ENCODE results near the gene GLIS2. TPM values are rescaled to one million over a fixed set of nuclear protein-coding genes. Genes with fewer than 3 reads are reported as not detected.

Gene GLIS2
- total and polyA plus RNA-seq, 2 donors (not counting 1 experiment from before 2014, with no cell fraction given), result 4.0 to 6.0 TPM

DNA sequence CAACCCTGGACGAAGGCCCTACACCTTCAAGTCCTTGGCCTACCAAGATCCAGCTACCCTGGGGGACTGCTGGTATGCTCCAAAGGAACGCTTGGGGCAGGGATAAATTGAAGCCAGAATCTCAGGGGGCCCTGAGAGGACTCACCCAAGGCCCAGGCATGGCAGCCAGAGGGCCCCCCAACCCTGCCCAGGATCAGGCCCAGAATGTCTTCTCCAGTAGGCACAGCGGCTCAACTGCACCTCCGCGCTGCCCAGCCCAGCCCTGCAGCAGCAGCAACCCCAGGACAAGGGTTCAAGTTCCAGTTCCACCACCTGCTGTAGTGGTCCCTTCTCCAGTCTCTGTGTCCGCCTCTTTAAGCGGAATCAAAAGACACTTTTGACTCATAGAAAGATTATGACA, 45.3 kb upstream of the GLIS2 start:
- no peak overlapping the region for H3K9ac ChIP-seq (ENCODE audit: insufficient read depth, low read length)
- no peaks in the 10 kb centered on the region for H3K27me3 ChIP-seq (ENCODE audit: control insufficient read depth, insufficient read depth, low read length)
- no peak overlapping the region for H2AFZ ChIP-seq (ENCODE audit: low read length)
- peaks cover 20% of the 10 kb centered on the region for H3K79me2 ChIP-seq (ENCODE audit: control insufficient read depth, insufficient read depth, low read length)
- peaks cover 7% of the 10 kb centered on the region for H3K4me1 ChIP-seq (ENCODE audit: control insufficient read depth, extremely low read depth, insufficient read depth, low read length)
- no peak for TF ChIP-seq EZH2 (IDR thresholded peaks at IDR 0.05; ENCODE audit: low read length, missing control alignments)
- TF ChIP-seq, protein P1, sequence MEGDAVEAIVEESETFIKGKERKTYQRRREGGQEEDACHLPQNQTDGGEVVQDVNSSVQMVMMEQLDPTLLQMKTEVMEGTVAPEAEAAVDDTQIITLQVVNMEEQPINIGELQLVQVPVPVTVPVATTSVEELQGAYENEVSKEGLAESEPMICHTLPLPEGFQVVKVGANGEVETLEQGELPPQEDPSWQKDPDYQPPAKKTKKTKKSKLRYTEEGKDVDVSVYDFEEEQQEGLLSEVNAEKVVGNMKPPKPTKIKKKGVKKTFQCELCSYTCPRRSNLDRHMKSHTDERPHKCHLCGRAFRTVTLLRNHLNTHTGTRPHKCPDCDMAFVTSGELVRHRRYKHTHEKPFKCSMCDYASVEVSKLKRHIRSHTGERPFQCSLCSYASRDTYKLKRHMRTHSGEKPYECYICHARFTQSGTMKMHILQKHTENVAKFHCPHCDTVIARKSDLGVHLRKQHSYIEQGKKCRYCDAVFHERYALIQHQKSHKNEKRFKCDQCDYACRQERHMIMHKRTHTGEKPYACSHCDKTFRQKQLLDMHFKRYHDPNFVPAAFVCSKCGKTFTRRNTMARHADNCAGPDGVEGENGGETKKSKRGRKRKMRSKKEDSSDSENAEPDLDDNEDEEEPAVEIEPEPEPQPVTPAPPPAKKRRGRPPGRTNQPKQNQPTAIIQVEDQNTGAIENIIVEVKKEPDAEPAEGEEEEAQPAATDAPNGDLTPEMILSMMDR (conservative IDR thresholded peaks at IDR 0.05 in 1 of 2, IDR thresholded peaks at IDR 0.05 in 1 of 2; ENCODE audit: low read depth in 1 of 2, low read length in 2 of 2), result no peak
- H4K20me1 ChIP-seq (ENCODE audit: control insufficient read depth, extremely low read depth, insufficient read depth, low read length), result no peaks in the 10 kb centered on the region
- peaks cover 3% of the 10 kb centered on the region for H3K36me3 ChIP-seq (ENCODE audit: control insufficient read depth, insufficient read depth, low read length)
- H3K27ac ChIP-seq (ENCODE audit: insufficient read depth, low read length), result no peak overlapping the region
- peak overlapping the region in 3 of 4 experiments; percentile 84 to 88 (median 86) for H3K4me3 ChIP-seq (replicated peaks in 1 of 4; ENCODE audit: control extremely low read depth in 1 of 4, insufficient read depth in 1 of 4, low read depth in 3 of 4, low read length in 4 of 4)
- H3K4me2 ChIP-seq (ENCODE audit: extremely low read depth, insufficient read depth, low read length), result peak overlapping the region; percentile 99
- no peaks in the 10 kb centered on the region for H3K9me3 ChIP-seq (ENCODE audit: control insufficient read depth, insufficient read depth, low read depth, low read length)
- no peak for DNase-seq (ENCODE audit: low read depth in 2 of 2)

DNA sequence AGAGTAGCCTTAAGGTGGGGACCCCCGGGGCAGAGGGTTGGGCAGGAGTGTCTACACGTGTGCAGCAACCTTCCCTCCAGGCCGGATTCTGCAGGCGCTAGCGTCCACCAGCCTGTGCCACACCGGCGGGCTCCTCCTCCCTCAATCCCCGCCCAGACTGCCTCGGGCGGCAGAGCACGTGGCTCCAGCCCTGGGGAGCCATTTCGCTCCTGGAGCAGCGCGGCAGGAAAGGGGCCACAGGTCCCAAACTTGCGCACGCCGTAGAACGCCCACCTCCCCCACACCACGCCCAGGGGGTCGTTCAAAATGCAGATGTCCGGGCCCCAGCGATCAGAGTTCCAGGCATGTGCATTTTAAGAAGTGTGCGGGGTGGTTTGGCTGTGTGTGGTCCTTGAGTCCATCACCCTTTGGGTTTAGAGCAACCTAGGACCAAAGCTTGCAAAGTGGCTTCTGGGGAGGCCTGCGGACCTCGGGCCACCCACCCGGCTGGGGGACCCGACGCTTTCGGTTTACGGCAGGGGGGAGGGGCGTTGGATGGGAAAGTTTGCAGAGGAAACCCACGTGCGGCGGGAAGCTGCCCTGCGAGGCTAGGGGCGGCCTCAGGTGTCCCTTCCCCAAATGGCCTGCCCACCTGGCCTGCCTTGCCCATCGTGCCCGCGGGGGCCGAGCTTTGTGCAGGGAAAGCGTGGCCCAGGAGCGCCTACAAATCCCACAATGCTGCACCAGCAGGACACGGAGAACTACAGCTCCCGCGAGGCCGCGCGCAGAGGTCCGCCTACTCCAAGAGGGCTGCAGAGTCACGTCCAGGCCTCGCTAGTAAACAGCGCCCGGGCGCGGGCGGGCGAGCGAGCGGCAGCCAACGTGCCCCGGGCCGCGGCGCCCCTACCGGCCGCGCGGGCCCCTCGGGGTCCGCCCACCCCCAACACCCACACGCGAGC, 44.4 kb upstream of the GLIS2 start:
- Histone ChIP-seq H3K4me2 (ENCODE audit: extremely low read depth, insufficient read depth, low read length) (peak overlapping the region; percentile 99), H3K9me3 (ENCODE audit: control insufficient read depth, insufficient read depth, low read depth, low read length) (no peaks in the 10 kb centered on the region), H3K79me2 (ENCODE audit: control insufficient read depth, insufficient read depth, low read length) (peaks cover 20% of the 10 kb centered on the region), H3K9ac (ENCODE audit: insufficient read depth, low read length) (peak overlapping the region; percentile 66), H3K27me3 (ENCODE audit: control insufficient read depth, insufficient read depth, low read length) (no peaks in the 10 kb centered on the region), H2AFZ (ENCODE audit: low read length) (peak overlapping the region; percentile 85), H3K36me3 (ENCODE audit: control insufficient read depth, insufficient read depth, low read length) (peaks cover 3% of the 10 kb centered on the region), H3K4me3 (replicated peaks in 1 of 4; ENCODE audit: control extremely low read depth in 1 of 4, insufficient read depth in 1 of 4, low read depth in 3 of 4, low read length in 4 of 4) (peak overlapping the region; percentile 86 to 88 (median 87)), H3K4me1 (ENCODE audit: control insufficient read depth, extremely low read depth, insufficient read depth, low read length) (peaks cover 7% of the 10 kb centered on the region), H3K27ac (ENCODE audit: insufficient read depth, low read length) (peak overlapping the region; percentile 74), H4K20me1 (ENCODE audit: control insufficient read depth, extremely low read depth, insufficient read depth, low read length) (no peaks in the 10 kb centered on the region)
- peak; percentile 92 to 94 for DNase-seq (ENCODE audit: low read depth in 2 of 2)
- no peak for TF ChIP-seq EZH2 (IDR thresholded peaks at IDR 0.05; ENCODE audit: low read length, missing control alignments)

DNA sequence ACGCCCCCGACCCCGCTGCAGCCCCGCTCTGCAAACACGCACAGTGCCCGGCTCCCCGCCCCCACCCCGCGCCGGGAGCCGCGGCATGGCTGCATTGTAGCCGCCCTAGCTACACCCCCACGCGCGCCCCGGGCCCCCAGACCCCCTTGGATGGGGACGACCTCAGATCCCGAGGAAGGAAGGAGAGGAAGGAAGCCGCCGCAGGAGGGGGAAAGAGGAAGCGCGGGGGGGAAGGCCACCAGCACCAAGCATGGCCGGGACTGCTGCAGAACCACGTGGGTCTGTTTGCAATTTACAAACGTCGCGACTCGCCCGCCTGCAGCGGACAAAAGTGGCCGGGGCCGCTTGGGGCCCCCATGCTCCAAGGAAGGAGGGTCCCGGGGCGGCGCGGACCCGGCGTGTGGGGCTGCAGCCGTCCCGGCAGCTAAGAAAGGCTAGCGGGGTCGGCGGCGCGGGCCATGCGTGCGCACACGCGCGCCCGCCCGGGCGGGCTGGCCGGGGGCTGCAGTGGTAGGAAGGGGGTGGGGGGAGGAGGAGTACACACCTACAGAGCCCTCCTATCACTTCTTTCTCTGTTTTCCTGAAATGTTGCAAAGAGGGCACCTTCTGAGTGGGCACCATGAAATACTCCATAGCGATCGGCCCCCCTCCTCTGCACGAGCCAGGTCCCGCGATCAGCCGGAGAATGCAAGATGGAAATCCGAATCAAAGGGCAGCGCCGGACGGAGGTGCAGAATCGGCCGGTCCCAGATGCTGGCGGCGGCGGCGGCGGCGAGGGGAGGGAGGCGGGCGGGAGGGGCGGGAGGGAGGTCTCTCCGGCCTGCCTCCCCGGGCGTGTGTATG, 43.5 kb upstream of the GLIS2 start:
- peak overlapping the region; percentile 81 to 88 (median 87) for H3K4me3 ChIP-seq (replicated peaks in 1 of 4; ENCODE audit: control extremely low read depth in 1 of 4, insufficient read depth in 1 of 4, low read depth in 3 of 4, low read length in 4 of 4)
- H3K36me3 ChIP-seq (ENCODE audit: control insufficient read depth, insufficient read depth, low read length), result peaks cover 1% of the 10 kb centered on the region
- H3K27me3 ChIP-seq (ENCODE audit: control insufficient read depth, insufficient read depth, low read length), result no peaks in the 10 kb centered on the region
- peak overlapping the region; percentile 80 for H3K4me2 ChIP-seq (ENCODE audit: extremely low read depth, insufficient read depth, low read length)
- H4K20me1 ChIP-seq (ENCODE audit: control insufficient read depth, extremely low read depth, insufficient read depth, low read length), result no peaks in the 10 kb centered on the region
- no peak for TF ChIP-seq EZH2 (IDR thresholded peaks at IDR 0.05; ENCODE audit: low read length, missing control alignments)
- TF ChIP-seq, protein P1 (conservative IDR thresholded peaks at IDR 0.05 in 1 of 2, IDR thresholded peaks at IDR 0.05 in 1 of 2; ENCODE audit: low read depth in 1 of 2, low read length in 2 of 2), result no peak
- peak overlapping the region; percentile 20 for H3K27ac ChIP-seq (ENCODE audit: insufficient read depth, low read length)
- H3K9me3 ChIP-seq (ENCODE audit: control insufficient read depth, insufficient read depth, low read depth, low read length), result no peaks in the 10 kb centered on the region
- H3K9ac ChIP-seq (ENCODE audit: insufficient read depth, low read length), result peak overlapping the region; percentile 37
- peaks cover 7% of the 10 kb centered on the region for H3K4me1 ChIP-seq (ENCODE audit: control insufficient read depth, extremely low read depth, insufficient read depth, low read length)
- peak; percentile 25 to 28 for DNase-seq (ENCODE audit: low read depth in 2 of 2)
- peak overlapping the region; percentile 20 for H2AFZ ChIP-seq (ENCODE audit: low read length)
- peaks cover 19% of the 10 kb centered on the region for H3K79me2 ChIP-seq (ENCODE audit: control insufficient read depth, insufficient read depth, low read length)

Data from fibroblast of lung (primary cell).